D721Med (cell line): Measurements from ENCODE around the gene MPP4.

Experiments used
- DNase-seq: peaks from one replicate; pipeline ENCODE4 v3.0.0; 2011; ENCODE audit warnings: low spot score; ENCODE audit not compliant: insufficient read length
- FAIRE-seq: peaks from 2 replicates; lab custom pipeline; 2011; peaks lifted over from hg19 to GRCh38; lab: Jason Lieb, UNC
- CTCF ChIP-seq: IDR thresholded peaks from 2 replicates; pipeline ENCODE4 v1.5.1; 2012; ENCODE audit warnings: mild to moderate bottlenecking, control low read depth; ENCODE audit not compliant: insufficient read depth; ENCODE audit errors: missing control alignments

Gene MPP4

DNA sequence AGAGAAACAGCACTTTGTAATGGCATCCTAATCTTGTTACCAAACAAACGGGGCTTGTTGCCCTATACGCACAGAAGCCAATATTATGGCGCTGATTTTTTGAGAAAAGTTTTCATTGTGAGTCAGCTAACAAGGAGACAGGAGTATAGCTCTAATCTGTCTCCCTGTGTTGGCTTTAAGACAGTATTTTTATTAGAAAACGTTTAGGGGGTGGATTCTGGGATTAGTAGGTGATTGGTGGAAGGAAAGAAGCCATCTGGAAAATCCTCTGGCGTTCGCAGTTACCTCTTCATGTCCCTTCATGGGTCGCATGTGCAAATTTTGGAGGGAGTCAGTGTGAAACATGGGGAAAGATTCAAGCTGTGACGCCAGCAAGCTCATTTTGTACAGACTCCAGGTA, 54.4 kb downstream of the MPP4 start:
- DNase-seq (no peak), FAIRE-seq (peak; percentile 75)

GRCh38 chr2:201643216-201643890, 55.1 kb downstream of the MPP4 start, which contains the start of gene TMEM237:
TSS of gene TMEM237 (minus strand) at chr2:201643503. CDS start at chr2:201643400, 103 bp downstream.
- FAIRE-seq (no peak), DNase-seq (no peak)
- no peak for TF ChIP-seq CTCF

More for the DNA sequence above, 54.4 kb downstream of the MPP4 start:
- no peak for TF ChIP-seq CTCF

- FAIRE-seq (no peak), DNase-seq (peak; percentile 44)
- no peak for TF ChIP-seq CTCF
Measured at GRCh38 chr2:201642579-201643215, 55.7 kb downstream of the MPP4 start.

DNA sequence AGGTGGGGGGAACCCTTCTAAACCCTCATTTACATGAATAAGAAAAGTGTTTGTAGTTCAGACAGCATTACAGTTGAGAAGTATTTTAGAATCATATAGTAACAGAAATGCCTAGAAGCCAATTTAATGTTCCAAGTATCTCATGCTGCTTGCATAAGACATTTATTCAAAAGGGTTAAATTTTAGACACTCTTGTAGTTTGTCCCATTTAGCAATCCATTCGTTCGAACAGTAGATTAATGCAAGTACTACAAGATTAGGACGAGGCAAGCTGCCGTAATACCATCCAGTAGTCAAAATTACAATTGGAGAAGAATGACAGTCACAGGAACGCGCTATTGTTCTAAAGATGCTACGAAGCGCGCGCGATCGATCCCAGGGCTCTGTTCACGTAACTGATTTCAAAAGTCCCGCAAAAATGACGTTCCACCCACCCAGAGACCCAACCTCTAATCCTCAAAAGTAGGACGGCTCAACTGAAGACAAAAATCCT, 56.3 kb downstream of the MPP4 start:
- FAIRE-seq = no peak
- DNase-seq = no peak
- no peak for TF ChIP-seq CTCF

- no peak for TF ChIP-seq CTCF
- no peak for DNase-seq
- FAIRE-seq = no peak
Measured at GRCh38 chr2:201639205-201639604, 59.2 kb downstream of the MPP4 start.

DNA sequence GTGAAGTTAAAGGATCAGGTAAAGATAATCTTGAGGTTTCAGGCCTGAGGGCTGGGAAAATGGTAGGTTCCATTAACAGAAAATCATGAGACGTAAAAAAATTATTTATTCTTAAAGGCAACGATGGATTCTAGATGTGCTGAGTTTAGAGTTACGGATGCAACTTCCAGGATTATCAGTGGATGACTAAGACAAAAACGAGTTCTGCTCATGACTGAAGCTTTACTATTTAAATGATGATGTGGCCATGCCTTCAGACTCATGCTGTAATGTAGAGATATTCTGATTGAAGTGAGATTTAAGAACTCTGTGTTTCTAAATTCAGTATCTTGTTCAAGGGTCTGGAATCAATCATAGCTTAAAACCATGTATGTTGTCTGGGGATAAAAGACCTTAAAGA, 60.1 kb downstream of the MPP4 start:
- FAIRE-seq (no peak), DNase-seq (no peak)
- TF ChIP-seq CTCF = no peak
